HepG2 (cell line): ENCODE results near the gene TEAD4. TPM values are rescaled to one million over a fixed set of nuclear protein-coding genes. Genes with fewer than 3 reads are reported as not detected.
A peak's percentile ranks its signal among the peaks of the same experiment; 100 is the strongest.

Experiments
- ATAC-seq: fragments of 200-7000 bp; cut with Tn5 transposase; 3 replicates; pipeline ENCODE4 v1.9.1; 2020; ENCODE audit warnings: mild to moderate bottlenecking, moderate library complexity
- BruUV-seq: library from RNA; stranded (reverse); fragments of 400-500 nt; replicated peaks from 2 replicates; lab custom pipeline; 2021; lab: Mats Ljungman, UMichigan
- CTCF ChIA-PET: fragments of 300-600 bp; formaldehyde crosslinking; extraction: SDS; loops from one replicate; lab custom pipeline; 2021; ENCODE audit warnings: low total read pairs, inconsistent platforms, low intra/inter-chr PET ratio; lab: Yijun Ruan, JAX
- POLR2A ChIA-PET: fragments of 350-600 bp; sonication (Branson Sonifier 250); formaldehyde crosslinking; loops from one replicate; lab custom pipeline; 2020; ENCODE audit warnings: antibody characterized with exemption, inconsistent platforms; lab: Yijun Ruan, JAX
- DNase-seq: peaks from one replicate; pipeline ENCODE4 v3.0.0-alpha.2; 2015; ENCODE audit warnings: low spot score
- FAIRE-seq: peaks from 3 replicates; lab custom pipeline; 2011; peaks lifted over from hg19 to GRCh38; lab: Jason Lieb, UNC
- H2AFZ ChIP-seq: one replicate; pipeline ENCODE4 v1.6.1; 2011; ENCODE audit warnings: low read length, inconsistent platforms
- H3K27ac ChIP-seq: fragments of 300-600 bp; 3 replicates; pipeline ENCODE4 v1.8.0; 2011; ENCODE audit warnings: mixed run types, mild to moderate bottlenecking, mixed read lengths, low read length, inconsistent platforms; ENCODE audit not compliant: insufficient read depth; ENCODE audit errors: extremely low read length
- H3K27me3 ChIP-seq, 2 experiments: fragments of 200-600 bp in 1 of 2; 2 replicates in 1 of 2; 3 replicates in 1 of 2; pipeline versions ENCODE4 v1.6.0 to v1.8.0; 2011; ENCODE audit warnings: low read length in 2 of 2, mild to moderate bottlenecking in 2 of 2, moderate library complexity in 2 of 2, inconsistent platforms in 1 of 2; ENCODE audit not compliant: insufficient read depth in 2 of 2, control insufficient read depth in 1 of 2
- H3K36me3 ChIP-seq, 2 experiments: fragments of 200-600 bp in 1 of 2; replicated peaks in 1 of 2; 2 replicates in 1 of 2; 3 replicates in 1 of 2; pipeline versions ENCODE4 v1.5.1 to v1.8.0; 2011; ENCODE audit warnings: low read length in 2 of 2, inconsistent platforms in 1 of 2; ENCODE audit not compliant: insufficient read depth in 2 of 2, control insufficient read depth in 1 of 2
- H3K4me1 ChIP-seq: 2 replicates; pipeline ENCODE4 v1.5.1; 2012; ENCODE audit warnings: low read length, inconsistent platforms; ENCODE audit not compliant: insufficient read depth
- H3K4me2 ChIP-seq: 2 replicates; pipeline ENCODE4 v1.6.0; 2011; ENCODE audit warnings: low read depth, low read length, inconsistent platforms
- H3K4me3 ChIP-seq, 3 experiments: fragments of 200-600 bp in 1 of 3; sonication (generic), shearing (Covaris generic) in 1 of 3; replicated peaks in 1 of 3; 2 replicates each; pipeline ENCODE4 v1.5.1; 2011 to 2016; ENCODE audit warnings: low read length in 3 of 3, inconsistent platforms in 2 of 3, low read depth in 2 of 3, mild to moderate bottlenecking in 2 of 3, control low read depth in 1 of 3, mixed read lengths in 1 of 3; ENCODE audit not compliant: insufficient read depth in 1 of 3
- H3K79me2 ChIP-seq: one replicate; pipeline ENCODE4 v1.6.1; 2011; ENCODE audit warnings: low read length, inconsistent platforms; ENCODE audit not compliant: insufficient read depth
- H3K9ac ChIP-seq: 2 replicates; pipeline ENCODE4 v1.6.0; 2011; ENCODE audit warnings: mild to moderate bottlenecking, low read depth, low read length, inconsistent platforms; ENCODE audit not compliant: insufficient read depth
- H3K9me3 ChIP-seq: 2 replicates; pipeline ENCODE4 v1.5.1; 2012; ENCODE audit warnings: mild to moderate bottlenecking, low read length
- H4K20me1 ChIP-seq: 2 replicates; pipeline ENCODE4 v1.6.0; 2011; ENCODE audit warnings: inconsistent platforms, mild to moderate bottlenecking, low read length, moderate library complexity; ENCODE audit not compliant: insufficient read depth
- AGO2 ChIP-seq: fragments of 200-400 bp; formaldehyde crosslinking; optimal IDR thresholded peaks from 2 replicates; pipeline ENCODE3; 2017; ENCODE audit warnings: mild to moderate bottlenecking, low read depth, low read length, moderate library complexity
- KDM5B ChIP-seq: sonication (generic); formaldehyde crosslinking; IDR thresholded peaks from 2 replicates; pipeline ENCODE4 v1.4.0; 2020; ENCODE audit warnings: missing genetic modification reagents, mild to moderate bottlenecking, borderline replicate concordance
- KMT2A ChIP-seq: sonication (generic); formaldehyde crosslinking; IDR thresholded peaks from 2 replicates; pipeline ENCODE4 v1.4.0; 2020; ENCODE audit warnings: missing genetic modification reagents
- RBM22 ChIP-seq: fragments of 200-400 bp; formaldehyde crosslinking; optimal IDR thresholded peaks from 2 replicates; pipeline ENCODE3; 2017; ENCODE audit warnings: mild to moderate bottlenecking, low read length, moderate library complexity
- SMC3 ChIP-seq: IDR thresholded peaks from 2 replicates; pipeline ENCODE4 v1.6.1; 2011; ENCODE audit warnings: low read length, improper control_type of control experiment
- STAG1 ChIP-seq: sonication (generic); formaldehyde crosslinking; IDR thresholded peaks from 2 replicates; pipeline ENCODE4 v1.4.0; 2020; ENCODE audit warnings: missing genetic modification reagents
- ZFX ChIP-seq: sonication (generic); formaldehyde crosslinking; IDR thresholded peaks from 2 replicates; pipeline ENCODE4 v1.4.0; 2020; ENCODE audit warnings: mild to moderate bottlenecking, low read depth, missing genetic modification reagents, moderate library complexity
- ZNF121 ChIP-seq: sonication (generic); formaldehyde crosslinking; IDR thresholded peaks from 2 replicates; pipeline ENCODE4 v1.5.0; 2020; ENCODE audit warnings: mild to moderate bottlenecking, missing genetic modification reagents
- ZNF253 ChIP-seq: sonication (generic); formaldehyde crosslinking; IDR thresholded peaks from 2 replicates; pipeline ENCODE4 v1.8.0; 2022; ENCODE audit warnings: mild to moderate bottlenecking, missing genetic modification reagents, borderline replicate concordance
- WGBS: methylation state at CpG from one replicate; pipeline ENCODE4 v1.1.6; 2017; ENCODE audit warnings: low lambda C conversion rate; 5-methylcytosine and 5-hydroxymethylcytosine counted together
- in situ Hi-C: cut with HindIII; loops from 2 replicates; pipeline ENCODE4 v1.10.0; 2017; ENCODE audit warnings: low pct_unique_long_range_greater_than_20kb; ENCODE audit not compliant: extremely low pct_ligation_motif_present
- intact Hi-C: fragments of 100-400 bp; cut with micrococcal nuclease; formaldehyde crosslinking; loops from one replicate; pipeline ENCODE4 v1.10.0; 2022; ENCODE audit not compliant: unreplicated experiment
- polyA plus RNA-seq, 8 experiments: library from polyadenylated mRNA; depleted of rRNA in 3 of 8; stranded (reverse) in 7 of 8; unstranded in 1 of 8; fragments of >200 nt; fragmentation: Illumina TruSeq in 4 of 8; extraction: Trizol in 4 of 8; gene quantifications; 2 replicates each; pipeline versions ENCODE4 v1.2.1 to v1.2.3, GENCODE V29; 2011 to 2016; ENCODE audit warnings: low read depth in 4 of 8, missing spikeins in 1 of 8, mixed read lengths in 1 of 8; ENCODE audit not compliant: insufficient read depth in 1 of 8
- total RNA-seq, 5 experiments: library from RNA; depleted of rRNA; stranded (reverse); fragments of >200 nt; fragmentation: Illumina TruSeq; extraction: Trizol; gene quantifications; 2 replicates each; pipeline ENCODE4 v1.2.3, GENCODE V29; 2016; ENCODE audit warnings: low read depth in 1 of 5
- TF ChIP-seq, protein P1 (sequence below): sonication (generic); formaldehyde crosslinking; IDR thresholded peaks from 2 replicates; pipeline ENCODE4 v1.4.0; 2020; ENCODE audit warnings: missing genetic modification reagents

TEAD4 gene
- total and polyA plus RNA-seq, 2 of the 13 experiments (the other 11 are each of a cell fraction or from before 2014, with no cell fraction given), result 45.0 to 69.4 TPM

DNA sequence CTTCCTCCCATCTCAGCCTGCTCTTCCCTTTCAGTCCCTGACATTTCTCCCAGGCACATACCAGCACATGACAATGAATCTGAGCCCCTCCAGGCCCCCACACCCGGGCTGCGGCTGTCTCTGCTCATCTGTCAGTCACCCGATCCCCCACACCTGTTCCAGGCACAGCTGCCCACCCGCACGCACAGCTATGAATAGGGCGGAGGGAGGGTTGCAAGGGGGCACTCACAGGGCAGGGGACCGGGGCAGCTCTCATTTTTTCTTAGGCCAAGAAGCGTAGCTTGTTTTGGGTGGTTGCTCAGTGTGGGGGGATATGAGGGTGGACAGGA, 74.3 kb downstream of the TEAD4 start:
- Histone ChIP-seq H3K4me2 (no peak overlapping the region), H3K4me1 (no peaks in the 10 kb centered on the region), H3K27me3 (no peaks in the 10 kb centered on the region), H3K9me3 (no peaks in the 10 kb centered on the region), H3K79me2 (no peaks in the 10 kb centered on the region), H3K36me3 (peaks cover 35 to 64% of the 10 kb centered on the region in 2 experiments), H3K27ac (no peak overlapping the region), H2AFZ (no peak overlapping the region), H4K20me1 (peaks cover 3% of the 10 kb centered on the region; the same call in 1 of the 2 replicates), H3K4me3 (no peak overlapping the region), H3K9ac (no peak overlapping the region)
- in situ Hi-C loops, result loop anchor here (10.0 kb wide), 1 partner anchor 149 kb away; no protein-coding TSS in a partner anchor
- no peak for ATAC-seq
- ChIA-PET POLR2A (interaction anchor here (1.0 kb wide), 1 partner anchor 148 kb away, joined by 4 read pairs; no protein-coding TSS in a partner anchor), CTCF (interaction anchor here (2.6 kb wide), 1 partner anchor 148 kb away, joined by 9 read pairs; no protein-coding TSS in a partner anchor)
- peak; percentile 31 for TF ChIP-seq AGO2
- TF ChIP-seq KMT2A (CRISPR knock-in tag), result no peak
- intact Hi-C loops, result loop anchor here (5.0 kb wide), 1 partner anchor 71 kb away; no protein-coding TSS in a partner anchor
- WGBS, result 98% methylated on average over 8 of the region's 8 CpGs
- no peak for DNase-seq
- no peak for FAIRE-seq
- BruUV-seq, result no TSS peak

DNA sequence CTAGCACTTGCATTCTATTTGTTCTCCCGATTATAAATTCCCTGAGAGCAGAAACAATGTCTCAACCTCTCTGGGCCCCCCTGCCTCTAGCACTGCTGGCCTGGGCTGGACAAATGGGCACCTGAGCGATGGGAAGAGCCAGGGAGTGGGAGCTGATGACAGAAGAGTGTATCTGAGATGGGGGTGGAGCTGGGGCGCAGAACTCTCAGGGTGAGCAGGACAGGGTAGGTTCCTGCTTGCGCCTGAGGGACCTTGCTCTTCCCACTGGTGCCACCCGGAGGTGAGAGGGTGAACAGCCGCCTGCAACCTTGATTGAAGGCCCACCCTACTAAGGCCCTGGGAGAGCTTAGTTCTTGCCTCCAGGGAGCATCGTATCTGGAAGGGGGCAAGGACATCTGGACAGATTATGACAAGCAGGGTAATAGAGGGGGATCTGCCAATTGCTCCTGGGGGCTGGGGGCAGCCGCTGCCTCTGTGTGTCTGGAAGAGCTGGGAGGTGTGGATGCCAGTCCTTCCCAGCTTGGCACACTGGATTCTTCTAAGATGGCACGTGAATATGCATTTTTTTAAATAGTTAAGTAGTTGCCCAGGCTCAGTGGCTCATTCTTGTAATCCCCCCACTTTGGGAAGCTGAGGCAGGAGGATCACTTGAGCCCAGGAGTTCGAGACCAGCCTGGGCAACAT, 75.0 kb downstream of the TEAD4 start:
- H4K20me1 ChIP-seq, result peaks cover 3% of the 10 kb centered on the region; the same call in 1 of the 2 replicates
- 84% methylated on average over 7 of the region's 10 CpGs for WGBS
- FAIRE-seq (peak; percentile 71), ATAC-seq (peak; percentile 93), DNase-seq (peak; percentile 55)
- POLR2A ChIA-PET, result interaction anchor here (1.0 kb wide), 1 partner anchor 149 kb away, joined by 4 read pairs; no protein-coding TSS in a partner anchor
- no peak overlapping the region for H3K9ac ChIP-seq
- no peaks in the 10 kb centered on the region for H3K79me2 ChIP-seq
- no TSS peak for BruUV-seq
- intact Hi-C loops (loop anchor here (2.0 to 5.0 kb wide), 2 partner anchors 72 to 147 kb away; no protein-coding TSS in a partner anchor), in situ Hi-C loops (loop anchor here (10.0 kb wide), 1 partner anchor 149 kb away; no protein-coding TSS in a partner anchor)
- no peaks in the 10 kb centered on the region for H3K9me3 ChIP-seq
- H2AFZ ChIP-seq, result no peak overlapping the region
- H3K36me3 ChIP-seq, result peaks cover 41 to 66% of the 10 kb centered on the region in 2 experiments
- H3K27me3 ChIP-seq, result no peaks in the 10 kb centered on the region
- no peak overlapping the region for H3K4me2 ChIP-seq
- H3K4me3 ChIP-seq, result no peak overlapping the region
- no peaks in the 10 kb centered on the region for H3K4me1 ChIP-seq
- H3K27ac ChIP-seq, result no peak overlapping the region
- CTCF ChIA-PET, result interaction anchor here (2.6 kb wide), 1 partner anchor 149 kb away, joined by 9 read pairs; no protein-coding TSS in a partner anchor
- TF ChIP-seq, protein P1, sequence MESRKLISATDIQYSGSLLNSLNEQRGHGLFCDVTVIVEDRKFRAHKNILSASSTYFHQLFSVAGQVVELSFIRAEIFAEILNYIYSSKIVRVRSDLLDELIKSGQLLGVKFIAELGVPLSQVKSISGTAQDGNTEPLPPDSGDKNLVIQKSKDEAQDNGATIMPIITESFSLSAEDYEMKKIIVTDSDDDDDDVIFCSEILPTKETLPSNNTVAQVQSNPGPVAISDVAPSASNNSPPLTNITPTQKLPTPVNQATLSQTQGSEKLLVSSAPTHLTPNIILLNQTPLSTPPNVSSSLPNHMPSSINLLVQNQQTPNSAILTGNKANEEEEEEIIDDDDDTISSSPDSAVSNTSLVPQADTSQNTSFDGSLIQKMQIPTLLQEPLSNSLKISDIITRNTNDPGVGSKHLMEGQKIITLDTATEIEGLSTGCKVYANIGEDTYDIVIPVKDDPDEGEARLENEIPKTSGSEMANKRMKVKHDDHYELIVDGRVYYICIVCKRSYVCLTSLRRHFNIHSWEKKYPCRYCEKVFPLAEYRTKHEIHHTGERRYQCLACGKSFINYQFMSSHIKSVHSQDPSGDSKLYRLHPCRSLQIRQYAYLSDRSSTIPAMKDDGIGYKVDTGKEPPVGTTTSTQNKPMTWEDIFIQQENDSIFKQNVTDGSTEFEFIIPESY (CRISPR knock-in tag), result 0 out of 2 replicates have a peak, but pooled peaks have one; percentile 45
- TF ChIP-seq ZNF253 (CRISPR knock-in tag), result no peak
- 0 out of 2 replicates have a peak, but pooled peaks have one; percentile 24 for TF ChIP-seq ZFX (CRISPR knock-in tag)
- 0 out of 2 replicates have a peak, but pooled peaks have one; percentile 35 for TF ChIP-seq ZNF121 (CRISPR knock-in tag)
- TF ChIP-seq STAG1 (CRISPR knock-in tag), result peak; percentile 73
- peak; percentile 33; the same call in 1 of the 2 replicates for TF ChIP-seq SMC3
- peak; percentile 47 for TF ChIP-seq RBM22
- TF ChIP-seq KDM5B, result peak; percentile 19; the same call in 1 of the 2 replicates
